Tibial nerve (tissue), 3 donors: Measurements from ENCODE around the gene L3MBTL4.

Experiments used
- CTCF ChIP-seq, 5 experiments: fragments of 200-600 bp in 3 of 5; fragments of 450-650 bp in 2 of 5; sonication (generic) in 3 of 5; IDR thresholded peaks; one replicate each; pipeline ENCODE4 v1.5.1; 2016 to 2019; ENCODE audit warnings: antibody characterized with exemption in 5 of 5, mild to moderate bottlenecking in 3 of 5, moderate library complexity in 2 of 5
- POLR2A ChIP-seq, 2 donors: fragments of 450-650 bp; IDR thresholded peaks; one replicate each; pipeline ENCODE4 v1.6.1; 2017; ENCODE audit warnings: antibody characterized with exemption in 2 of 2, mild to moderate bottlenecking in 2 of 2, moderate library complexity in 2 of 2

DNA sequence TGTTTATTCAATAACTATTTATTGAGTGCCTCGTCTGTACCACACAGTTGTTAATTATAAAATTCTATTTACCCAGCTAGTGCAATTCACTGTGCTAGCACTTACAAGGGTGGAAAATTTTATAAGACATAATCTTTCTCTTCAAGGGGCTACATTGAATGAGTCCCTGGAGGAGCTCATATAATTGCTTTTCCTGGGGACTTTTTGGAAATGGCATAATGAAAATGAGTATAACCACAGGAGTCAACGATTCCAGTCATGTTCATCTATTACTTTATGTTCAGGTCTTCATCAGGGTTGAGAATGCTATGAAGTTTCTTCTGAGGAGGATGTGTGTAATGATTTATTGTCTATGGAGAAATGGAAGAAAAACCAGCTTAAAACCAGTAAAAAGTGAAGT is 466.5 kb downstream of the L3MBTL4 start:
- TF ChIP-seq CTCF (IDR thresholded peaks at IDR 0.05) (no peak), POLR2A (IDR thresholded peaks at IDR 0.05) (no peak)
